GM18868 (cell line): Measurements from ENCODE around the gene INTS13.
"Not testable (repeated sequence)": the region's sequence is repeated elsewhere in the genome, so short reads cannot be mapped to it uniquely, and the experiment has no call there.

Experiments used
- ATAC-seq: cut with Tn5 transposase; IDR thresholded peaks from one replicate; pipeline ENCODE4 v1.9.1; 2021; ENCODE audit warnings: mild to moderate bottlenecking, moderate library complexity; ENCODE audit not compliant: unreplicated experiment

The INTS13 gene

GRCh38 chr12:26871985-26872384 is 65.8 kb downstream of the INTS13 start:
- no peak for ATAC-seq

GRCh38 chr12:26870491-26871419 is 67.0 kb downstream of the INTS13 start:
- peak; percentile 51 for ATAC-seq

GRCh38 chr12:26869908-26870459 is 67.8 kb downstream of the INTS13 start:
- ATAC-seq = no peak

DNA sequence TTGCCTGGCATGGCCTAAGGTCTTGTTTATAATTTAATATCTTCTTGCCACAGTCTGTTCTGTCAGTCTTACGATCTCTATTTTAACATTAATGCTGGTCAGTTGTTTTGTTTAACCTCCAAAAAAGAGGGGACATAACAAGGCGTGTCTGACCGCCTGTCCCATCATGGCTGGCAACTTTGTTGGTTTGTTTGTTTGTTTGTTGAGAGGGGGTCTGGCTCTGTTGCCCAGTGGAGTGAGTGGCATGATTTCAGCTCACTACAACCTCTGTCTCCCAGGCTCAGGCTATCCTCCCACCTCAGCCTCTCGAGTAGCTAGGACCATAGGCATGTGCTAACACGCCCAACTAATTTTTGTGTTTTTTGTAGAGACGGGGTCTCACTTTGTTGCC is 68.7 kb downstream of the INTS13 start:
- ATAC-seq = no peak

- ATAC-seq = no peak
Observed at GRCh38 chr12:26868447-26869103, 69.2 kb downstream of the INTS13 start.

DNA sequence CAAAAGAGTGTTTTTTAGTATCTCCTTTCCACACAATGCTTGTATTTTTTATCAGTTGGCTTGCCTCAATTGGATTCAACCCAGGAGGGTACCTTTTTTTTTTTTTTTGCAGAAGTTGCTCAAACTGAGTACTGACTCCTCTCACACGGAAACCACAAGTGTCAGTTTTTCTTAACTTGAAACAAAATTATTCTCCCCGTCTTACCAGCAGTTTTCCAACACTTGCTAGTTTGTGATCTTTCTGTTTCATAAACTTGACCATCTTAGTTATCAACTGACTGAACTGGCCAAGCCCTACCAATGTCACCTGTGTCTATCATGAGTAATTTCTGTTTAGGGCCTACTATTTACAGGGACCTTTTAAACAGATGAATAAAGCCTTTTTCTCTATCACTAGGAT is 70.7 kb downstream of the INTS13 start:
- ATAC-seq = peak; percentile 53

DNA sequence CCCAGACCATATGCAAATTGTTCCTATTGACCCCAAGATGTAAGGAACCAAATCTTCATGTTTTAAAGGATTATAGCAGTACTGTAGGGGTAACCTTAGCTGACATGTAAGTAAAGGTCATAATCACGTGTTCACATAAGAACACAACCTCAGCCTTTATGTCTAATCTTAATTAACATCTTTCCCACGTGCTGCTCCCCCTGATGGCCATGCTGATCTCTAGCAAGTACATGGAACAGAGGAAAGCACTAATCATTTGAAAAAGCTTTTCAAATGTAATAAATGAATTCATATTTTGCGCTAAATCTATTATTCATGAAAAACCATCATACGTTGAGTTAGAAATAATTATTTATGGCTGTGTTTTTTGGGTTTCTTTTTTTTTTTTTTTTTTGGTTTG is 74.3 kb downstream of the INTS13 start:
- ATAC-seq = no peak

GRCh38 chr12:26862787-26863186 is 75.0 kb downstream of the INTS13 start:
- ATAC-seq = not testable (repeated sequence)

DNA sequence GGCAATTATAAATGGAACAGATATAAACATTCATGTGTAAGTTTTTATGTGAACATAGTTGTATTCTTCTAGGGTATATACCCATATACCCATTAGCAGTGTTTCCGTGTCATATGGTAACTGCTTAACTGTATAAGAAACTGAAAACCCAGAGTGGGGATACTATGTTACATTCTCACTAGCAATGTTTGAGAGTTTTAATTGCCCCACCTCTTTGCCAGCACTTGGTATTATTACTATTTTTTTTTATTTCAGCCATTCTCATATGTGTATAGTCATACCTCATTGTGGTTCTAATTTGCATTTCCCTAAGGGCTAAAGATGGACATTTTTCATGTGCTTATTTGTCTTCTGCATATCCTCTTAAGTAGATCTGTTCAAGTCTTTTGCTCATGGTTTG is 76.1 kb downstream of the INTS13 start:
- no peak for ATAC-seq

DNA sequence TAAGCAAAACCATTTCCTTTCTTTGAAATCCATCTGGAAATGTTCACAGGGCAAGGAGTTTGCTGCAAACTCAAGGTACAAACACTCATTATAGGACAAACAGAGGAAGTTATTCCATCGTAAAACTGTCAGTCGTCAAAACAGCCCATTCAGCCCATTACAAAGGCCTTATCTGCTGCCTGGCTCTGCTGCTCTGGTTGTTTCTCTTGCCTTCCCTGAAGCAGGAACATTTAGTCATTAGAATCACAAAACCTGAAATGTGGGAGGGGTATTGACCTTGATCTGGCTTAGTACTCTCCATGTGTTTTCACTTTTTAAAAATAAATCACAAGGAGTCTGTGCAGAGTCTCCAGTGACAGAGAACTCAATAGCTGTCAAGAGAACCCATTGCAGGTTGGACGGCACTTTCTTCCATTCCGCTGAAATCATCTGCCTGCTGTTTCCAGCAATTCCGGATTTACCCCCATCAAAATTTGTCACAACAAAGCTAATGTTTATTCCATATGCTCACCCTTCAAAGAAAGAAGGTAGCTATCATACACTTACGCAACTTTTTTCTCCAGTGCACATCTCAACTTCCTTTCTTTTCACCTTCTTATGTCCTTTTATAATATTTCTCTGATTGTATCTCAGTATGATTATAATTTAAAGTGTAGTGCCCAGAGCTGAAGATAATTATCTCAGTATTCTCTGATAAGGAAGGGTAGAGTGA is 80.2 kb downstream of the INTS13 start:
- no peak for ATAC-seq

GRCh38 chr12:26855337-26855736 is 82.4 kb downstream of the INTS13 start:
- no peak for ATAC-seq
